Measurements from ENCODE around the gene ARAP1.

ARAP1 gene

GRCh38 chr11:72745511-72745910, 6.7 kb downstream of the ARAP1 start:
- no peak overlapping the region for H3K4me3 ChIP-seq (ENCODE audit: low read length)
- no peak for TF ChIP-seq CTCF (conservative IDR thresholded peaks at IDR 0.05; ENCODE audit: low read length)
- no peak for DNase-seq (ENCODE audit: low read depth)

GRCh38 chr11:72744474-72744873, 7.7 kb downstream of the ARAP1 start:
- no peak for DNase-seq (ENCODE audit: low read depth)
- no peak overlapping the region for H3K4me3 ChIP-seq (ENCODE audit: low read length)
- no peak for TF ChIP-seq CTCF (conservative IDR thresholded peaks at IDR 0.05; ENCODE audit: low read length)

GRCh38 chr11:72743321-72744221, 8.6 kb downstream of the ARAP1 start:
- no peak overlapping the region for H3K4me3 ChIP-seq (ENCODE audit: low read length)
- TF ChIP-seq CTCF (conservative IDR thresholded peaks at IDR 0.05; ENCODE audit: low read length), result no peak
- no peak for DNase-seq (ENCODE audit: low read depth)

- TF ChIP-seq CTCF (conservative IDR thresholded peaks at IDR 0.05; ENCODE audit: low read length), result no peak
Observed at GRCh38 chr11:72742513-72743320, 9.5 kb downstream of the ARAP1 start.

GRCh38 chr11:72741849-72742512, 10.2 kb downstream of the ARAP1 start:
- no peak for DNase-seq (ENCODE audit: low read depth)
- H3K4me3 ChIP-seq (ENCODE audit: low read length), result no peak overlapping the region
- TF ChIP-seq CTCF (conservative IDR thresholded peaks at IDR 0.05; ENCODE audit: low read length), result no peak

More at GRCh38 chr11:72742513-72743320, 9.5 kb downstream of the ARAP1 start:
- H3K4me3 ChIP-seq (ENCODE audit: low read length), result no peak overlapping the region
- DNase-seq (ENCODE audit: low read depth), result no peak

- TF ChIP-seq CTCF (conservative IDR thresholded peaks at IDR 0.05; ENCODE audit: low read length), result no peak
- no peak for DNase-seq (ENCODE audit: low read depth)
- H3K4me3 ChIP-seq (ENCODE audit: low read length), result no peak overlapping the region
Observed at GRCh38 chr11:72741429-72741833, 10.8 kb downstream of the ARAP1 start.

All from AG10803 (cell line).